Neural cell (in vitro differentiated cells): ENCODE results near the gene BCKDHB. TPM values are rescaled to one million over a fixed set of nuclear protein-coding genes. Genes with fewer than 3 reads are reported as not detected.

Source experiments
- H2AFZ ChIP-seq: fragments of 200-600, 300-800 bp; sonication (generic), shearing (Covaris generic); 2 replicates; pipeline ENCODE4 v1.6.0; 2014; ENCODE audit warnings: low read depth, mild to moderate bottlenecking, antibody characterized with exemption, low read length, moderate library complexity
- H3F3A ChIP-seq: fragments of 200-600 bp; shearing (Covaris generic); 2 replicates; pipeline ENCODE4 v1.6.1; 2016; ENCODE audit warnings: mild to moderate bottlenecking, moderate library complexity, mixed read lengths, antibody characterized with exemption, low read length; ENCODE audit not compliant: insufficient read depth, poor library complexity, severe bottlenecking
- H3K27ac ChIP-seq: fragments of 200-600, 300-800 bp; sonication (generic), shearing (Covaris generic); 2 replicates; pipeline ENCODE4 v1.5.1; 2014; ENCODE audit warnings: mild to moderate bottlenecking, low read length, moderate library complexity
- H3K27me3 ChIP-seq: fragments of 300-800, 200-600 bp; sonication (generic), shearing (Covaris generic); 2 replicates; pipeline ENCODE4 v1.6.0; 2014; ENCODE audit warnings: mild to moderate bottlenecking, low read depth, low read length, moderate library complexity; ENCODE audit not compliant: insufficient read depth
- H3K36me3 ChIP-seq: fragments of 300-800, 200-600 bp; sonication (generic), shearing (Covaris generic); 2 replicates; pipeline ENCODE4 v1.5.1; 2014; ENCODE audit warnings: mild to moderate bottlenecking, antibody characterized with exemption, low read length, moderate library complexity; ENCODE audit not compliant: insufficient read depth
- H3K4me2 ChIP-seq: fragments of 300-800, 200-600 bp; sonication (generic), shearing (Covaris generic); 2 replicates; pipeline ENCODE4 v1.6.0; 2014; ENCODE audit warnings: mild to moderate bottlenecking, low read length
- H3K4me3 ChIP-seq: fragments of 300-800, 200-600 bp; sonication (generic), shearing (Covaris generic); 2 replicates; pipeline ENCODE4 v1.5.1; 2014; ENCODE audit warnings: mild to moderate bottlenecking, low read length, moderate library complexity
- H3K79me2 ChIP-seq: fragments of 200-600 bp; shearing (Covaris generic); replicated peaks from 2 replicates; pipeline ENCODE4 v1.6.0; 2014; ENCODE audit warnings: mild to moderate bottlenecking, low read length, moderate library complexity; ENCODE audit not compliant: insufficient read depth
- H3K9ac ChIP-seq: fragments of 300-800, 200-600 bp; sonication (generic), shearing (Covaris generic); 2 replicates; pipeline ENCODE4 v1.6.1; 2016; ENCODE audit warnings: mild to moderate bottlenecking, low read length, mixed read lengths
- H3K9me2 ChIP-seq: fragments of 200-600 bp; shearing (Covaris generic); 2 replicates; pipeline ENCODE4 v1.6.1; 2016; ENCODE audit warnings: mild to moderate bottlenecking, low read length, mixed read lengths; ENCODE audit not compliant: insufficient read depth
- H3K9me3 ChIP-seq: fragments of 200-600, 300-800 bp; sonication (generic), shearing (Covaris generic); 2 replicates; pipeline ENCODE4 v1.6.1; 2016; ENCODE audit warnings: mild to moderate bottlenecking, mixed run types, low read length, moderate library complexity, mixed read lengths
- H4K20me1 ChIP-seq: fragments of 200-600 bp; shearing (Covaris generic); 2 replicates; pipeline ENCODE4 v1.6.1; 2016; ENCODE audit warnings: mild to moderate bottlenecking, mixed run types; ENCODE audit not compliant: insufficient read depth
- EP300 ChIP-seq: fragments of 450-650 bp; conservative IDR thresholded peaks from 2 replicates; pipeline ENCODE4 v1.6.1; 2014; ENCODE audit warnings: antibody characterized with exemption, mild to moderate bottlenecking, moderate library complexity; ENCODE audit not compliant: poor library complexity, severe bottlenecking
- EZH2 ChIP-seq: fragments of 200-600, 300-800 bp; shearing (Covaris generic), sonication (generic); IDR thresholded peaks from 2 replicates; pipeline ENCODE4 v1.6.1; 2014; ENCODE audit warnings: antibody characterized with exemption, low read length, borderline replicate concordance, mild to moderate bottlenecking; ENCODE audit not compliant: insufficient read depth, poor library complexity, severe bottlenecking
- MXI1 ChIP-seq: fragments of 450-650 bp; conservative IDR thresholded peaks from 2 replicates; pipeline ENCODE4 v1.6.1; 2014; ENCODE audit warnings: antibody characterized with exemption, mild to moderate bottlenecking; ENCODE audit not compliant: poor library complexity, severe bottlenecking
- POLR2AphosphoS5 ChIP-seq: IDR thresholded peaks from 2 replicates; pipeline ENCODE4 v1.6.1; 2012
- RAD21 ChIP-seq: fragments of 450-650 bp; conservative IDR thresholded peaks from 2 replicates; pipeline ENCODE4 v1.6.1; 2014; ENCODE audit warnings: antibody characterized with exemption, mild to moderate bottlenecking, moderate library complexity
- SMC3 ChIP-seq: fragments of 450-650 bp; conservative IDR thresholded peaks from 2 replicates; pipeline ENCODE4 v1.6.1; 2014; ENCODE audit warnings: antibody characterized with exemption, mild to moderate bottlenecking, moderate library complexity; ENCODE audit not compliant: poor library complexity
- TAF1 ChIP-seq: IDR thresholded peaks from 2 replicates; pipeline ENCODE4 v1.6.1; 2012; ENCODE audit warnings: low read depth
- polyA plus RNA-seq: library from polyadenylated mRNA; depleted of rRNA; stranded (reverse); fragments of >200 nt; gene quantifications from 2 replicates; pipeline ENCODE4 v1.2.3, GENCODE V29; 2014
- TF ChIP-seq, protein P1 (sequence below): IDR thresholded peaks from 2 replicates; pipeline ENCODE4 v1.6.1; 2012; ENCODE audit warnings: borderline replicate concordance
- TF ChIP-seq, protein P2 (sequence below): fragments of 450-650 bp; IDR thresholded peaks from 2 replicates; pipeline ENCODE4 v1.5.1; 2014; ENCODE audit warnings: antibody characterized with exemption, mild to moderate bottlenecking, moderate library complexity; ENCODE audit not compliant: poor library complexity, severe bottlenecking

BCKDHB gene
- polyA plus RNA-seq, 1 donor from 2014 or later, result 16.1 TPM

DNA sequence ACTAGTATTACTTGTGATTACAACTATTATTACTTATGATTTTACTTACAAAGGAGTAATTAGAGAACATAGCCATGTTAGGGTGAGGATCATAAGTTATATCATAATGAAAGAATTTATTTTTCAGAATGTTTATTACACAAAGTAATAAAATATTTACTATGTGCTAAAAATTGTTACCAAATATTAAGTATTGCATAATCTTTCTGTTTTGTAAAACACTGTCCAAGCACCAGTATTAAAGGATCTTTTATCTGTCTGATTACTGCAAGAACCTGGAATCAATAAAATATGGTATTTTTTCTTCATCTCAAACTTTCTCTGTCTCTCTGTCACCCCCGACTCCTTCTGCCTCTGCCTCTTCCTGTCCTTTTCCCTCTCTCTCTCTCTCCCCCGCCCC, 250.1 kb downstream of the BCKDHB start:
- Histone ChIP-seq H3F3A (no peaks in the 10 kb centered on the region), H2AFZ (no peak overlapping the region), H3K79me2 (no peaks in the 10 kb centered on the region), H3K27me3 (no peaks in the 10 kb centered on the region), H3K9me3 (no peaks in the 10 kb centered on the region), H3K4me3 (no peak overlapping the region), H3K9ac (no peak overlapping the region), H3K9me2 (no peaks in the 10 kb centered on the region), H3K36me3 (no peaks in the 10 kb centered on the region), H4K20me1 (no peaks in the 10 kb centered on the region), H3K27ac (no peak overlapping the region), H3K4me2 (no peak overlapping the region)
- no peak for TF ChIP-seq SMC3
- TF ChIP-seq, protein P1, sequence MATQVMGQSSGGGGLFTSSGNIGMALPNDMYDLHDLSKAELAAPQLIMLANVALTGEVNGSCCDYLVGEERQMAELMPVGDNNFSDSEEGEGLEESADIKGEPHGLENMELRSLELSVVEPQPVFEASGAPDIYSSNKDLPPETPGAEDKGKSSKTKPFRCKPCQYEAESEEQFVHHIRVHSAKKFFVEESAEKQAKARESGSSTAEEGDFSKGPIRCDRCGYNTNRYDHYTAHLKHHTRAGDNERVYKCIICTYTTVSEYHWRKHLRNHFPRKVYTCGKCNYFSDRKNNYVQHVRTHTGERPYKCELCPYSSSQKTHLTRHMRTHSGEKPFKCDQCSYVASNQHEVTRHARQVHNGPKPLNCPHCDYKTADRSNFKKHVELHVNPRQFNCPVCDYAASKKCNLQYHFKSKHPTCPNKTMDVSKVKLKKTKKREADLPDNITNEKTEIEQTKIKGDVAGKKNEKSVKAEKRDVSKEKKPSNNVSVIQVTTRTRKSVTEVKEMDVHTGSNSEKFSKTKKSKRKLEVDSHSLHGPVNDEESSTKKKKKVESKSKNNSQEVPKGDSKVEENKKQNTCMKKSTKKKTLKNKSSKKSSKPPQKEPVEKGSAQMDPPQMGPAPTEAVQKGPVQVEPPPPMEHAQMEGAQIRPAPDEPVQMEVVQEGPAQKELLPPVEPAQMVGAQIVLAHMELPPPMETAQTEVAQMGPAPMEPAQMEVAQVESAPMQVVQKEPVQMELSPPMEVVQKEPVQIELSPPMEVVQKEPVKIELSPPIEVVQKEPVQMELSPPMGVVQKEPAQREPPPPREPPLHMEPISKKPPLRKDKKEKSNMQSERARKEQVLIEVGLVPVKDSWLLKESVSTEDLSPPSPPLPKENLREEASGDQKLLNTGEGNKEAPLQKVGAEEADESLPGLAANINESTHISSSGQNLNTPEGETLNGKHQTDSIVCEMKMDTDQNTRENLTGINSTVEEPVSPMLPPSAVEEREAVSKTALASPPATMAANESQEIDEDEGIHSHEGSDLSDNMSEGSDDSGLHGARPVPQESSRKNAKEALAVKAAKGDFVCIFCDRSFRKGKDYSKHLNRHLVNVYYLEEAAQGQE, result no peak
- no peak for TF ChIP-seq MXI1
- TF ChIP-seq RAD21, result no peak

DNA sequence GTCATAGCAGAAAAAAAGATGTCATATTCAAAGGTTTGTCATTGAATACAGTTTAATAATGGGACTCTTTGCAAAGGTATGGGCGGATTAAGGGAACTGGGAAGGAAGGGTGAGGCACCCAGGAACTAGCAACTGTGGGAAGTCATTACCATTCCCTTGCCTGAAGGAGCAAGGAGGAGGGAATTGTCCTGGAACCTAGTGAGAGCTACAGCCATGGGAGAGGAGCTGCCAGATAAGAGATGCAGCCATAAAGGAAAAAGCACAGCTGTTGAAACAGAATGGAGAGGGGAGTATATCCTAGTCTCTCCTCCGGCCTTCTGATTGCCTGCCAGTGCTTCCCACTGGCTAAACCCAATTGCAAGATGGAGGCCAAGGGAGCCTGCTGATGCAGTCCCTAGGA, 250.6 kb downstream of the BCKDHB start:
- H4K20me1 ChIP-seq, result no peaks in the 10 kb centered on the region
- no peak overlapping the region for H3K27ac ChIP-seq
- H2AFZ ChIP-seq, result no peak overlapping the region

More for the DNA sequence above, 250.6 kb downstream of the BCKDHB start:
- Histone ChIP-seq H3K79me2 (no peaks in the 10 kb centered on the region), H3K9me3 (no peaks in the 10 kb centered on the region), H3K27me3 (no peaks in the 10 kb centered on the region), H3F3A (no peaks in the 10 kb centered on the region), H3K4me2 (no peak overlapping the region), H3K4me3 (no peak overlapping the region), H3K9ac (no peak overlapping the region), H3K36me3 (no peaks in the 10 kb centered on the region), H3K9me2 (no peaks in the 10 kb centered on the region)
- TF ChIP-seq EP300 (no peak), POLR2AphosphoS5 (no peak), TAF1 (no peak), MXI1 (no peak), EZH2 (no peak), SMC3 (no peak), RAD21 (no peak)
- TF ChIP-seq, protein P2, sequence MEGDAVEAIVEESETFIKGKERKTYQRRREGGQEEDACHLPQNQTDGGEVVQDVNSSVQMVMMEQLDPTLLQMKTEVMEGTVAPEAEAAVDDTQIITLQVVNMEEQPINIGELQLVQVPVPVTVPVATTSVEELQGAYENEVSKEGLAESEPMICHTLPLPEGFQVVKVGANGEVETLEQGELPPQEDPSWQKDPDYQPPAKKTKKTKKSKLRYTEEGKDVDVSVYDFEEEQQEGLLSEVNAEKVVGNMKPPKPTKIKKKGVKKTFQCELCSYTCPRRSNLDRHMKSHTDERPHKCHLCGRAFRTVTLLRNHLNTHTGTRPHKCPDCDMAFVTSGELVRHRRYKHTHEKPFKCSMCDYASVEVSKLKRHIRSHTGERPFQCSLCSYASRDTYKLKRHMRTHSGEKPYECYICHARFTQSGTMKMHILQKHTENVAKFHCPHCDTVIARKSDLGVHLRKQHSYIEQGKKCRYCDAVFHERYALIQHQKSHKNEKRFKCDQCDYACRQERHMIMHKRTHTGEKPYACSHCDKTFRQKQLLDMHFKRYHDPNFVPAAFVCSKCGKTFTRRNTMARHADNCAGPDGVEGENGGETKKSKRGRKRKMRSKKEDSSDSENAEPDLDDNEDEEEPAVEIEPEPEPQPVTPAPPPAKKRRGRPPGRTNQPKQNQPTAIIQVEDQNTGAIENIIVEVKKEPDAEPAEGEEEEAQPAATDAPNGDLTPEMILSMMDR, result no peak
- TF ChIP-seq, protein P1, result no peak
